Measurements from ENCODE around the gene PDCL3.

PDCL3 gene

GRCh38 chr2:100562613-100563406, at the start of gene PDCL3:
Gene PDCL3, plus strand, starts transcription at chr2:100562993. Its CDS starts 75 bp downstream, at chr2:100563068.
- peak; percentile 86 to 91 for DNase-seq (ENCODE audit: low read depth in 2 of 2)

GRCh38 chr2:100513650-100514049, 49.1 kb upstream of the PDCL3 start:
- no peak for DNase-seq (ENCODE audit: low read depth in 2 of 2)

DNA sequence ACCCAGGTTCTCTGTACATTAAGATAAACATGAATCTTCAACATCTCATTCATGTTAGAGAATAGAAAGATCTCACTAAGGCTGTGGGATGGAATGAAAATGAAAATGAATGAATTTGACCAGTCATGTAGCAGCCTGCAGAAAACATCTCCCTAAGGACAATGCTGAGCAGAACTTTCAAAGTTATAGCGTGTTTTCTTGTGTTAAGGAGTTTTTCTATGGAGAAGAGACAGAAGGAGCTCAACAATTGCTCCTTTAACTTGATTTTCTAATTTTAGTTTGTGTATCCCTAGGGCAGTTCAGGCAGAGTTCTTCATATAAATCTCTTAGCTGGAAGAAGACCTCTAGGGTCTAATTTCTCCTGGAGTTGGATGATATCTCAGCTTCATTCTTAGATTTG, 45.2 kb upstream of the PDCL3 start:
- no peak for DNase-seq (ENCODE audit: low read depth in 2 of 2)

GRCh38 chr2:100518801-100519200, 44.0 kb upstream of the PDCL3 start:
- DNase-seq (ENCODE audit: low read depth in 2 of 2): no peak

GRCh38 chr2:100520224-100520623, 42.6 kb upstream of the PDCL3 start:
- no peak for DNase-seq (ENCODE audit: low read depth in 2 of 2)

- no peak for DNase-seq (ENCODE audit: low read depth in 2 of 2)
Observed at GRCh38 chr2:100522430-100522829, 40.4 kb upstream of the PDCL3 start.

- no peak for DNase-seq (ENCODE audit: low read depth in 2 of 2)
Observed at GRCh38 chr2:100524331-100524730, 38.5 kb upstream of the PDCL3 start.

DNA sequence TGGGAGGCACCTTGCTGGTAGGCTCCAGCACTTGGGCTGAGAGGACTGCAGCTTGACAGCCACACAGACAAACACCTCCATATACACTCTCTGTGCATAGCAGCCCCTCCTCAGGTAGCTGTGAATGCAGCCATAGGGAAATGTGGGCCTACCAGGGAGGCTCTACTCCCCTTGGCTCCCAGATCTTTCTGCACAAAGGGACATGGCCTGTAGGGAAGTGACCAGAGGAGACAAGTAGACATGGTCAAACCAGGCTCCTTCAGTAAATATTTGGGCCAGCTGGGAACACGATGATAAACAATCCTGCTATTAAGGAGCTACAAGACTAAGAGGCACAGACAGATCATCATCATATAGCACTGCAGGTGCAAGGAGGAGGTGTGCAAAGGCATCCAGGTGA, 35.9 kb upstream of the PDCL3 start:
- no peak for DNase-seq (ENCODE audit: low read depth in 2 of 2)

- no peak for DNase-seq (ENCODE audit: low read depth in 2 of 2)
Observed at GRCh38 chr2:100527440-100528015, 35.3 kb upstream of the PDCL3 start.

DNA sequence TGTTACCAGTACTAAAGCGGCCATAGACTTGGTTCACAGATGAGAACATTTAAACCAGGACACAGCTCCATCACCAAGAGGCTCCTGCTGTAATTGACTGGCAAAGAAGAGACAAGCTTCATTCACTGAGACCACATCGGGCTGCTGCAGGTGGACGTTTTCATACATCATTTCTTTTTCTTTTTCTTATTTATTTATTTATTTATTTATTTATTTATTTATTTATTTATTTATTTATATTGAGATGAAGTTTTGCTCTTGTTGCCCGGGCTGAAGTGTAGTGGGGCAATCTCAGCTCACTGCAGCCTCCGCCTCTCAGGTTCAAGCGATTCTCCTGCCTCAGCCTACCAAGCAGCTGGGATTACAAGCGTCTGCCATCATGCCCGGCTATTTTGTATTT, 33.6 kb upstream of the PDCL3 start:
- DNase-seq (ENCODE audit: low read depth in 2 of 2): no peak

DNA sequence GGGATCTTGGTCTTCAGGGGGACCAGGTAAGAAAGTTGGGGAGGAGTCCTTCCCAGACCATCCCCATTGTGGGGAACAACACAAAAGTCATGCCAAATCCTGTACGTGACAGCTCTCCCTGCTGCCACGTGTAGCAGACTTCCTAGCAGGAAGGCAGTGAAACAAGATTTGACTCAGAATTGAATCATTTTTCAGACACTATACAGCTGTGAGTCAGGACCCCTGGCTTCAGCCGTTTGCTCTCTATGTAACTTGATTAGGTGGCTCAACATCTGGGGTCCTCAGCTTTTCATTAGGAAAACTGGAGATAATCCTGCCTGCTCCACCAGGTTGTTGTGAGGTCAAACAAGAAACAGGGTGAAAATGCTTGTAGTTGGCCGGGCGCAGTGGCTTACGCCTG, 32.9 kb upstream of the PDCL3 start:
- no peak for DNase-seq (ENCODE audit: low read depth in 2 of 2)

DNA sequence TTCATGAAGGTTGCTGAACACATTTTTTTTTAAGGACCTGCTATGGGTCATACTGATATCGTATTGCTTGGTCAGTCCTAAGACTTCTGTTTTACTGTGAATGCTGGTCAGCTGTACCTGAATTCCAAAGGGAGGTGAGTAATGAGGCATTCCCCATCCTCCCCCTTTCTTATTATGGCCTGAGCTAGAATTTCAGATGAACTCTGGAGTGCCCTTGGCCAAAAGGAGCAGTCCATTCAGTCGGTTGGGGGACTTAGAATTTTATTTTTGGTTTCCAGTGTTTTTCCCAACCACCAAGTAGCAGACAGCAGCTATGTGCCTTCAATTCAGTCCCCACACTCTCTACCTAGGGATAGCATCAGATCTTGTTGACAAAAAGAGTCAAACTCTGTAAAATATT, 26.9 kb upstream of the PDCL3 start:
- DNase-seq (ENCODE audit: low read depth in 2 of 2): no peak

DNA sequence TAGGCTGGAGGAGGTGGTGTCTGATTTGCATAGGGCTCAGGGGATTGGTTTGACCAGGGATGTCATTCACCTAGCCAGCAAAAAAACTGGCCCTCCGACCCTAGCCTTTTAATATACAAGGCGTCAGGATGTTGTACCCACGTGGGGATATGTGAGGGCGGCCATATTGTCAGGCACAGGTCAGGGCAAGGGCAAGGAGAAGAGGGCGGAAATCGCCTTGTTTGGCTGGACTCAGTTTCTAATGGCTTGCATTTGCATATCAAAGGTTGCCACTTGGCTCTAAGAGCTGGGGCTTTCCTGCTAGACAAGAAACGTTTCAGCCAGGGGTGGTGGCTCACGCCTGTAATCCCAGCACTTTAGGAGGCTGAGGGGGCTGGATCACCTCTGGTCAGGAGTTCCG, 24.9 kb upstream of the PDCL3 start:
- no peak for DNase-seq (ENCODE audit: low read depth in 2 of 2)

DNA sequence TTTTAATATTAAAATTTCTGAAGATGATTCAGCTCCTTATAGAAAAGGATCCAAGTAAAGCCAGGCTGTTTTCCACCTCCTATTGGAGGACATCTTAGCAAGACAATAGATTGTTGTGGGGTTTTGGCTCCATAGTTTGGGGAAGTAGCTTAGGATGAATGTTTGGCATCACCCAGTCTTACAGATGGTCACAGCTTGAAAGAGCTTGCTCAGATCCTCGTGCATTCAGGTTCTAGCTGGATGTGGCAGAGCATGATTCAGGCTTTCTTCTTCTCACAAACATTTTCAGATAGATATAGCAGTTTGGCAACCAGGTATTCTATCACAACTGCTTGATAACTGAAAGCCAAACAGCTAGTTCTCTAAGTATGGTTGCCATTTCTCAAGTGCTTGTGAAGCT, 23.6 kb upstream of the PDCL3 start:
- no peak for DNase-seq (ENCODE audit: low read depth in 2 of 2)

GRCh38 chr2:100541404-100541803, 21.4 kb upstream of the PDCL3 start:
- DNase-seq (ENCODE audit: low read depth in 2 of 2): no peak

- DNase-seq (ENCODE audit: low read depth in 2 of 2): no peak
Observed at GRCh38 chr2:100542418-100542817, 20.4 kb upstream of the PDCL3 start.

- DNase-seq (ENCODE audit: low read depth in 2 of 2): no peak
Observed at GRCh38 chr2:100544911-100545596, 17.7 kb upstream of the PDCL3 start.

DNA sequence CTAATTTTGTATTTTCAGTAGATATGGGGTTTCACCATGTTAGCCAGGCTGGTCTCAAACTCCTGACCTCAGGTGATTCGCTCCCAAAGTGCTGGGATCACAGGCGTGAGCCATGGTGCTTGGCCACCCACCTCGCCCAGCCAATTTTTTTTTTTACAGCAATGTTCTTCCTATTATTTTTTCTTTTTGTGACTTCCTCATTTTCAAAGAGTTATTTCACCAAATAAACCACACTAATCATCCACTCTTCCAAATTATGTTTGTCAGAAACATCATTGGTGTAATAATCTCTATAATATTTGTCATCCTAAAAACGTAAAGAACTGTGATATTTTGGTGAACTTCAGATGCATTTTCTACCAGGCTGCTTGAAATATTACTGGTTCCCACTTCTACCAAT, 16.3 kb upstream of the PDCL3 start:
- no peak for DNase-seq (ENCODE audit: low read depth in 2 of 2)

DNA sequence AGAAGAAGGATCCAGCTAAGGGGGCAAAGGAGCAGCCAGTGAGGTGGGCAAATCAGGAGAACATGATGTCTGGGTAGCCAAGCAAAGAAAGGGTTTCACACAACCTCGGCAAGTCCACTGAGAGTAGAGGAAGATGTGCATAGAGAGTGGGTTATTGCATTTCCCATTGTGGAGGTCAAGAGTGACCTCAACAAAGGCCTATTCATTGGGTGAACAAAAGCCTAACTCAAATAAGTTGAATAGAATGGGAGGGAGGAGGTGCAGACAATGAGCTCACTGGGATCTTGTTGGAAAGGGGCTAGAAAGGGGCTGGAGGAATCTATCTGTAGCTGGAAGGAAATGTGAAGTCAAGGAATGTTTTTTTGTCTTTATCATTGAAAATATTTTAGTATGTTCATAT, 14.0 kb upstream of the PDCL3 start:
- DNase-seq (ENCODE audit: low read depth in 2 of 2): no peak

DNA sequence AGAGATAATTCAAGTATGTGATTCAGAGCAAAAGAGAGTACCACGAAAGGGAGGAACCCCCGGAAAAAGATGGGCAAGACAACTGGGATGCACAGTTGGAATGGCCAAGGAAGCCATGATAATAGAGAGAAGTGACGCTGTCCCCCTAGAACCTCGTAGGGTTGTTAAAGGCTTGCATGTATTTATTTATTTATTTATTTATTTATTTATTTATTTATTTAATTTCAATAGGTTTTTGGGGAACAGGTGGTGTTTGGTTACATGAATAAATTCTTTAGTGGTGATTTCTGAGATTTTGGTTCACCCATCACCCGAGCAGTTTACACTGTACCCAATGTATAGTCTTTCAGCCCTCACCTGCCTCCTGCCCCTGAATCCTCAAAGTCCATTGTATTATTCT, 11.5 kb upstream of the PDCL3 start:
- DNase-seq (ENCODE audit: low read depth in 2 of 2): no peak

DNA sequence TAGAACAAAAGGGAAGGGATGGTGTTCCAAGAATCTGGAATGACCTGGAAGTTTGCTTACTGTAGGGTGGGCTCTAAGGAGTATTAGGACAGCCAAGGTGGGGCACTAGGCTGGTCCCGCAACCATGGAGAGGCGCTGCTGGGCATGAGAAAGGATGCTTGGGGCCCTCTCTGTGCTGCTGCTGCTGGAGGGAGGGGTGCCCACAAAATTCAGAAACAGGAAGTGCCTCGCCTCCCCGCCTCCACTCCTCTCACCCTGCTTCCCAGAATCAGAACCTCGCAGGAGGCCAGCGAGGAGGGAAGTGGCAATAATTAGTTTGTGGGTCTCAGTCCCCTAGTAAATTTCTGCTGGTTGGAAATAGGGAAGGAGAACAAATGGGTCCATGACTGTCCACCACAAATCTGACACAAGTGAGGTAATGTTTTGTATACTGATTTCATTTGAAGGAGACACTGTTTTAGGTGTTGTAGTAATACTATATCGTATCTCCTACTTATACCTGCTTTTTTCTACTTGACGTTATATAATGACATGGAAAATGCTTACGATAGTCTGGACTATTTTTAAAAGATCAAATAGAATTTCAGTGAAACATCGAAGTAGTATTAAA, 7.9 kb upstream of the PDCL3 start:
- DNase-seq (ENCODE audit: low read depth in 2 of 2): peak in 1 of 2 donors; percentile 22

DNA sequence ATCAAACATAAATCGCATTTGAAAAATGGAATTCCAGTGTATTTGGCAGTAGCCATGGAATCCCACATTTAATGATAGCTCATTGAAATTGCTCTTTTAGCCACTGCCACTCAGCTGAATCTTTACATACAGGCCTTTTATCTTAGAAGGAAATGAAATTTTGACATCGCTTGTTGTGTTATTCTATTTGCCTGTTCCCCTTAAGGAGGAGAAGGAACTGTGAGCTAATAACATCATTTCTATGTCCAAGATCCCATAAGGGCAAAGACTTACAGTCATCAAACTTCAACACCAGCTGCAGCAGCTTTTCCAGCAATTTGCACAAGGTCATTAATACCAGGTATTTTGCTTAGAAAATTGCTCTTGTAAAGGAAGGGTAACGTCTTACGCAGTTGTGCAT, 6.0 kb upstream of the PDCL3 start:
- DNase-seq (ENCODE audit: low read depth in 2 of 2): no peak
